RWPE2 (cell line): ENCODE data around the gene CHD3.

Experiments used
- ATAC-seq: fragments of 200-7000 bp; cut with Tn5 transposase; 3 replicates; pipeline ENCODE4 v1.9.1; 2021; ENCODE audit warnings: low read depth
- DNase-seq: peaks from one replicate; pipeline ENCODE4 v3.0.0-alpha.2; 2020; ENCODE audit warnings: low spot score
- H3K27ac ChIP-seq: fragments of 450-650 bp; 2 replicates; pipeline ENCODE4 v1.5.1; 2017; ENCODE audit warnings: mild to moderate bottlenecking; ENCODE audit not compliant: poor library complexity, severe bottlenecking
- H3K27me3 ChIP-seq: fragments of 250-450 bp; sonication (Bioruptor Pico); 2 replicates; pipeline ENCODE4 v1.5.1; 2021; ENCODE audit warnings: mild to moderate bottlenecking, moderate library complexity; ENCODE audit not compliant: insufficient read depth, poor library complexity, severe bottlenecking
- H3K36me3 ChIP-seq: fragments of 250-450 bp; sonication (Bioruptor Pico); 2 replicates; pipeline ENCODE4 v1.5.1; 2020; ENCODE audit warnings: low read depth, mild to moderate bottlenecking, moderate library complexity
- H3K4me1 ChIP-seq: fragments of 250-450 bp; sonication (Bioruptor Pico); 2 replicates; pipeline ENCODE4 v1.5.1; 2021; ENCODE audit warnings: mild to moderate bottlenecking, moderate library complexity; ENCODE audit not compliant: insufficient read depth, poor library complexity, severe bottlenecking
- H3K4me3 ChIP-seq: fragments of 250-450 bp; sonication (Bioruptor Pico); 2 replicates; pipeline ENCODE4 v1.5.1; 2021; ENCODE audit warnings: mild to moderate bottlenecking, moderate library complexity; ENCODE audit not compliant: severe bottlenecking
- H3K9me3 ChIP-seq: fragments of 250-450 bp; sonication (Bioruptor Pico); 2 replicates; pipeline ENCODE4 v1.5.1; 2021; ENCODE audit warnings: mild to moderate bottlenecking, moderate library complexity; ENCODE audit not compliant: severe bottlenecking
- TF ChIP-seq, protein P1 (sequence below): fragments of 450-650 bp; IDR thresholded peaks from one replicate; pipeline ENCODE4 v1.5.1; 2017; ENCODE audit warnings: mild to moderate bottlenecking, moderate library complexity; ENCODE audit not compliant: poor library complexity, severe bottlenecking

The CHD3 gene

DNA sequence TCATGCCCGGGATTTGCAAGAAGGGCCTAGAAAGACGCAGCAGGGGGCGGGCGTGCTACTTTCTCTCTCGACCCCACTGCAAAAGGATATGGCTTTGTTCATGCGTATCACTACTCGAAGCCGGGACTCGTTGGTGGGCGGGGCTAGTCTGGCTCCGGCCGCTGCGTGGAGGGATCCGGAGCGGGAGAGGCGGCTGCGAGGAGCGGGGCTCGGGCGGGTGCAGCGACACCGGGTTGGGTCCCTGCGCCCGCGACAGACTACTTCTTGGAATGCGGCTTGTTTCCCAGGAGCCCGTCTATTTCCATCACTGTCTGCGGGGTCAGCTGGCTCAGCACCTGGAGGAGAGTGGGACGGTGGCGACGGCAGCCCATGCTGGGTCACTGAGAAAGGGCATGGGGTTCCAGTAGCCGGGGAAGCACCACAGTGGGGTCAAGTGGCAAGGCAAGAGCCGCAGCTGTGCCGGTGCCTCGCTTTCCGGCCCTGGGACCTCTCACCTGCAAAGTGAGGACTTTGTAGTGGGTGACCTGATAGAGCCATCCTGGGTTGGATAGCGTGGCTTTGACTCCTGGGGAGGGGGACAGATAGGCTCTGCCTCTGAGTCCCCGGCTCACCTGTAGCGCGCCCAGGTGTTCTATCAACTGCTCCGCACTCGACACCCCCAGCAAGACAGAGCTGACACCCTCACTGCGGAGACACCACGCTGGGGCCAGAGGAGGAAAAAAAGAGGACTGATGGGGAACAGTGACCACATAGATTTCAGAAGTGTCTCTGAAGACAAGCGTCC is 34.4 kb downstream of the CHD3 start:
- Histone ChIP-seq H3K27ac (no peak overlapping the region), H3K36me3 (no peaks in the 10 kb centered on the region), H3K9me3 (no peaks in the 10 kb centered on the region), H3K4me3 (peak overlapping the region; percentile 19), H3K4me1 (peaks cover 3% of the 10 kb centered on the region), H3K27me3 (no peaks in the 10 kb centered on the region)
- no peak for DNase-seq
- TF ChIP-seq, protein P1, sequence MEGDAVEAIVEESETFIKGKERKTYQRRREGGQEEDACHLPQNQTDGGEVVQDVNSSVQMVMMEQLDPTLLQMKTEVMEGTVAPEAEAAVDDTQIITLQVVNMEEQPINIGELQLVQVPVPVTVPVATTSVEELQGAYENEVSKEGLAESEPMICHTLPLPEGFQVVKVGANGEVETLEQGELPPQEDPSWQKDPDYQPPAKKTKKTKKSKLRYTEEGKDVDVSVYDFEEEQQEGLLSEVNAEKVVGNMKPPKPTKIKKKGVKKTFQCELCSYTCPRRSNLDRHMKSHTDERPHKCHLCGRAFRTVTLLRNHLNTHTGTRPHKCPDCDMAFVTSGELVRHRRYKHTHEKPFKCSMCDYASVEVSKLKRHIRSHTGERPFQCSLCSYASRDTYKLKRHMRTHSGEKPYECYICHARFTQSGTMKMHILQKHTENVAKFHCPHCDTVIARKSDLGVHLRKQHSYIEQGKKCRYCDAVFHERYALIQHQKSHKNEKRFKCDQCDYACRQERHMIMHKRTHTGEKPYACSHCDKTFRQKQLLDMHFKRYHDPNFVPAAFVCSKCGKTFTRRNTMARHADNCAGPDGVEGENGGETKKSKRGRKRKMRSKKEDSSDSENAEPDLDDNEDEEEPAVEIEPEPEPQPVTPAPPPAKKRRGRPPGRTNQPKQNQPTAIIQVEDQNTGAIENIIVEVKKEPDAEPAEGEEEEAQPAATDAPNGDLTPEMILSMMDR = no peak
- peak; percentile 78 for ATAC-seq

GRCh38 chr17:7927596-7927995 is 39.0 kb downstream of the CHD3 start:
- Histone ChIP-seq H3K27me3 (no peaks in the 10 kb centered on the region), H3K9me3 (no peaks in the 10 kb centered on the region), H3K4me1 (peaks cover 1% of the 10 kb centered on the region), H3K27ac (no peak overlapping the region), H3K36me3 (no peaks in the 10 kb centered on the region), H3K4me3 (no peak overlapping the region)
- ATAC-seq (no peak), DNase-seq (no peak)
- TF ChIP-seq, protein P1 = no peak

DNA sequence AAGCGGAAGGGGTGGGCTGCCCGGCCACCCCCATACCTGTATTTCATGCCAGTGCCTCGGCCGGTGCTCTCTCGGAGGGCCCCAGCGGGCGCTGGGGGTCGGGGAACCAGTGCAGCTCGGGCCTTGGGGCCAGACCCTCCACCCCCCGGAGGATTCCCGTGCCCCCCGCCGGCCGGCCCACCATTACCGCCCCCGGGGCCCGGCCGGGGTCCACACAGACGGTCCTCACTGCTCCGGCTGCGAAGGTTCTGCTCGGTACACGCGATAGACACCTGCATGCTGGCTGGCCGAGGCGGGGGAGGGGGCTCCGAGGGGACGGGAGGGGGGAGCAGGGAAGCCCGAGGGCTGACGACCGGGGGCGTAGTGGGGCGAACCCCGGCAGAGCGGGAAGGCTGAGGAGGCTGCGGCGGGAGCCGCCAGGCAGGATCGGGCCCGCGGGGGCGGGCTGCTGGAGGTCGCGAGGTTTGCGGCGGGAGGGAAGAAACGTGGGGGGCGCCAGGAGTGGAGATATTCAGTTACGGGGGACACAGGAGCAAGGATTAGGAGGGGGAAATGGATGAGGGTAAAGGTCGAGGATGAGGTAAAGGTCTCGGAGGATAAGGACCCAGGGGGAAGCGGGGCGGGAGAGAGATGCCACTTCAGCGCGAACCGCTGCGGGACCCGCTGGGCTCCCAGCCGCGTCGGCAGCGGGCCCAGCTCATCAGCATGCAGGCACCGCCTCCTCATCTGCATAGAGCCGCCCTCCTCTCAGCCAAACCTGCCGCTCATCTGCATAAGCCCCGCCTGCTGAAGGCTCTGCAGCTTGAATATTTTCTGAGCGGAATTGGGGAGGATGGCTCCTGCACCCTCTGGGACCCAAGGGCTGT is 40.8 kb downstream of the CHD3 start, which contains the start of gene KCNAB3:
KCNAB3 (minus strand) TSS at position 699 of the 866 bp plus-strand sequence; CDS start at position 278, 421 bp downstream.
- no peak within 1 kb of the TSS for H3K4me3 ChIP-seq
- no peaks in the 10 kb centered on the region for H3K27me3 ChIP-seq
- peaks cover 9% of the 10 kb centered on the region for H3K4me1 ChIP-seq
- H3K9me3 ChIP-seq = no peaks in the 10 kb centered on the region
- TF ChIP-seq, protein P1 = no peak
- ATAC-seq (peak; percentile 53), DNase-seq (no peak)
- no peak within 1 kb of the TSS for H3K27ac ChIP-seq
- H3K36me3 ChIP-seq = peaks cover 6% of the 10 kb centered on the region

DNA sequence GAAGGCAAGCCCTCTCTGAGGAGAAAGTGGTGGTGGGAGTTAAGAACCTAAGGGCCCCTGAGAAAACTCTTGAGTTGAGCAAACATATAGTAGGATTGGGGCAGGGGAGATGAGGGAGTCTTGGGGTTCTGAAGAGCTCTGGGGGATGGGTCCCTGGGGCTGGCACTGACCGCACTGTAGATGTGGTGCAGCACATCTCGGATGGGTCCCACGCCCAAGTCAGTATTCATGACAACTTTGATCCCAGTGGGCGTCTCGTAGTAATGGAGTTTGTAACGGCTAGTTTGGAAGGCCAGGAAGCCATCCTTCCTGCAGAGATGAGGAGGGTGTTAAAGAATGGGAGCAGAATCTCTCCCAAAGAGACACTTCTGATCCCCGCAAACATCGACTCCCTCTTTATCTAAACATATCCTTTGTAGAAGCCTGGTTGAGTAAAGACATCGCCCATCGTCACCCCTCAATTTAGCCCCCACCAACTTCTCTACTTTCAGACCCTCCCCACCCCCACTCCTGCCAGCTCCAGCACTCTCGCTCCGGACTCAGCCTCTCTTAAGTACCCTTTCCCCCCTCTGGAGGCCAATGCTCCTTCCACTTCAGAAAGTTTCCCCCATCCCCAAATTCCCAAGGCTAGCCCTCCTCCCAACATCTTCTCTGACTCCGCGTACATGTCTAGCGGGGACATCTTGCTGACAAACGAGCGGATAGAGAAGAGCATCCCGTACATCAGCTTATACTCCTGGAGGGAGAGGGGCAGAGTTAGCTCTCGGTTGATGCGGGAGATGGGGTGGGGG is 42.4 kb downstream of the CHD3 start:
- peak overlapping the region; percentile 11 for H3K27ac ChIP-seq
- no peaks in the 10 kb centered on the region for H3K27me3 ChIP-seq
- ATAC-seq = peak; percentile 4; the same call in 2 of the 3 replicates
- no peaks in the 10 kb centered on the region for H3K9me3 ChIP-seq
- TF ChIP-seq, protein P1 = no peak
- H3K4me1 ChIP-seq = peaks cover 9% of the 10 kb centered on the region
- peak overlapping the region; percentile 78 for H3K4me3 ChIP-seq
- peaks cover 23% of the 10 kb centered on the region for H3K36me3 ChIP-seq
- no peak for DNase-seq
